Liver (tissue), 2 donors: ENCODE results near the gene EVPL.

Source experiments
- TF ChIP-seq, protein P1 (sequence below): fragments of 150-350 bp; IDR thresholded peaks from 2 replicates; pipeline ENCODE4 v1.5.1; 2017; ENCODE audit warnings: improper control_type of control experiment, low read depth, low read length; ENCODE audit not compliant: missing input control
- TF ChIP-seq, protein P2 (sequence below): IDR thresholded peaks from 2 replicates; pipeline ENCODE4 v1.6.1; 2016; ENCODE audit warnings: antibody characterized with exemption
- donor health status: healthy.

DNA sequence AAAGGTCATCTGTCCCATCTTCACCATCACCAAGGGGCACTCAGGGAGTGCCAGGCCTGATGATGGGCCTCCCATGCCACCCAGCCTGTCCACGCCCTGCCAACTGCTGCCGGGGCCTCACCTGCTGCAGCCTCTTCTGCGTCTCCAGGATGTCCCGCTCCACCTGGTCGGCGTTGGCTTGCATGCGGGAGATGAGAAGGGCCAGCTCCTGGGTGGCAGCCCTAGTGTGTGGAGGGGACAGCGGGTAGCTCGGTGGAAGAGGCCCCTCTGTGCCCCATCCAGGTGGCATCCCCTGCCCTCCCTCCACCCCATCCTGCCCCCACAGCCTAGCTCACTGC is 3.2 kb downstream of the EVPL start:
- TF ChIP-seq, protein P1, sequence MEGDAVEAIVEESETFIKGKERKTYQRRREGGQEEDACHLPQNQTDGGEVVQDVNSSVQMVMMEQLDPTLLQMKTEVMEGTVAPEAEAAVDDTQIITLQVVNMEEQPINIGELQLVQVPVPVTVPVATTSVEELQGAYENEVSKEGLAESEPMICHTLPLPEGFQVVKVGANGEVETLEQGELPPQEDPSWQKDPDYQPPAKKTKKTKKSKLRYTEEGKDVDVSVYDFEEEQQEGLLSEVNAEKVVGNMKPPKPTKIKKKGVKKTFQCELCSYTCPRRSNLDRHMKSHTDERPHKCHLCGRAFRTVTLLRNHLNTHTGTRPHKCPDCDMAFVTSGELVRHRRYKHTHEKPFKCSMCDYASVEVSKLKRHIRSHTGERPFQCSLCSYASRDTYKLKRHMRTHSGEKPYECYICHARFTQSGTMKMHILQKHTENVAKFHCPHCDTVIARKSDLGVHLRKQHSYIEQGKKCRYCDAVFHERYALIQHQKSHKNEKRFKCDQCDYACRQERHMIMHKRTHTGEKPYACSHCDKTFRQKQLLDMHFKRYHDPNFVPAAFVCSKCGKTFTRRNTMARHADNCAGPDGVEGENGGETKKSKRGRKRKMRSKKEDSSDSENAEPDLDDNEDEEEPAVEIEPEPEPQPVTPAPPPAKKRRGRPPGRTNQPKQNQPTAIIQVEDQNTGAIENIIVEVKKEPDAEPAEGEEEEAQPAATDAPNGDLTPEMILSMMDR = no peak
- TF ChIP-seq, protein P2, sequence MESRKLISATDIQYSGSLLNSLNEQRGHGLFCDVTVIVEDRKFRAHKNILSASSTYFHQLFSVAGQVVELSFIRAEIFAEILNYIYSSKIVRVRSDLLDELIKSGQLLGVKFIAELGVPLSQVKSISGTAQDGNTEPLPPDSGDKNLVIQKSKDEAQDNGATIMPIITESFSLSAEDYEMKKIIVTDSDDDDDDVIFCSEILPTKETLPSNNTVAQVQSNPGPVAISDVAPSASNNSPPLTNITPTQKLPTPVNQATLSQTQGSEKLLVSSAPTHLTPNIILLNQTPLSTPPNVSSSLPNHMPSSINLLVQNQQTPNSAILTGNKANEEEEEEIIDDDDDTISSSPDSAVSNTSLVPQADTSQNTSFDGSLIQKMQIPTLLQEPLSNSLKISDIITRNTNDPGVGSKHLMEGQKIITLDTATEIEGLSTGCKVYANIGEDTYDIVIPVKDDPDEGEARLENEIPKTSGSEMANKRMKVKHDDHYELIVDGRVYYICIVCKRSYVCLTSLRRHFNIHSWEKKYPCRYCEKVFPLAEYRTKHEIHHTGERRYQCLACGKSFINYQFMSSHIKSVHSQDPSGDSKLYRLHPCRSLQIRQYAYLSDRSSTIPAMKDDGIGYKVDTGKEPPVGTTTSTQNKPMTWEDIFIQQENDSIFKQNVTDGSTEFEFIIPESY = no peak
